ENCODE results near the gene SLC35E1. TPM values are rescaled to one million over a fixed set of nuclear protein-coding genes. Genes with fewer than 3 reads are reported as not detected.
A peak's percentile ranks its signal among the peaks of the same experiment; 100 is the strongest.

The SLC35E1 gene
- total RNA-seq, result 26.9 and 33.0 TPM in 2 replicates

DNA sequence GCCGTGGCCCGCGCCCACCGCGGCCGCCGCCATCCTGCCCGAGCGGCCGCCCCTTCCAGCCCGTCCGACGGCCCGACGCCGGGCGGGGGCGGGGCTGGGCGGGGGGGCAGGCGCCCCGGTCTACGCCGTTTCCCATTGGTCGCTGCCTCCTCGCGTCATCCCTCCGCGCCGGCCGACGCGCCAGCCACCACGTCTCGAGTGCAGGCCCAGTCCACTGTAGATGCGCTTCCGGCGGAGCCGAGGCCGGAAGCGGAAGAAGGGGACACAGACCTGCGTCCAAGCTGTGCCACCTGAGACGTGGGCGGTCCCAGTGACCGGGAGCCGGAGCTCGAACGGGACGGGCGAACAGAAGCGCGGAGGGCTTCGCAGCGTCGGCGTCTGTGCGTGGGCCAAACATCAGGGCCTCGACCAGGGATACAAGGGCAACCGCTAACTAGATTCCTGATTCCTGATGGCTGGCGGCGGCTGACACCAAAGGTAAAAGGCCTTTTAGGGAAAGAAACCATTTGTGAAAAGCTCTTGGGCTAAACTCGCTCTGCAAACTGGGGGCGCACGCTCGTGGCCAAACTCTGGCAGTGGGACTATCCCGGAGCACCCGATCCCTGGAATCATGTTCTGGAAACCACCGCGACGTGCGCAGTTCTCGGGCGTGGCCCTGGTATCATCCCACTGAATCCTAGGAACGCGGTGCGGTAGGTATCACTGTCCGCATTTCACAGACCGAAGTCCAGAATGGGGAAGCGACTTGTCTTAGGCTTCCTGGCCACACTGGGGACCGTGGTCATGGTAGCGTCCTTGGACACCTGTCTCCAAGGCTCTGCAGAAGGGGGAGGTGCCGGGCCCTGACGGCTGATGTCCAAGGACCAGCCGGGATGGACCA lies at the start of gene SLC35E1:
Gene SLC35E1 (minus strand): TSS at position 84 of the 880 bp plus-strand sequence. CDS start 51 bp downstream, at position 33.
- H3K4me3 ChIP-seq (ENCODE audit: low read depth, low read length), result peak within 1 kb of the TSS; percentile 93
- DNase-seq (ENCODE audit: low read depth), result peak; percentile 42
- TF ChIP-seq, protein P1, sequence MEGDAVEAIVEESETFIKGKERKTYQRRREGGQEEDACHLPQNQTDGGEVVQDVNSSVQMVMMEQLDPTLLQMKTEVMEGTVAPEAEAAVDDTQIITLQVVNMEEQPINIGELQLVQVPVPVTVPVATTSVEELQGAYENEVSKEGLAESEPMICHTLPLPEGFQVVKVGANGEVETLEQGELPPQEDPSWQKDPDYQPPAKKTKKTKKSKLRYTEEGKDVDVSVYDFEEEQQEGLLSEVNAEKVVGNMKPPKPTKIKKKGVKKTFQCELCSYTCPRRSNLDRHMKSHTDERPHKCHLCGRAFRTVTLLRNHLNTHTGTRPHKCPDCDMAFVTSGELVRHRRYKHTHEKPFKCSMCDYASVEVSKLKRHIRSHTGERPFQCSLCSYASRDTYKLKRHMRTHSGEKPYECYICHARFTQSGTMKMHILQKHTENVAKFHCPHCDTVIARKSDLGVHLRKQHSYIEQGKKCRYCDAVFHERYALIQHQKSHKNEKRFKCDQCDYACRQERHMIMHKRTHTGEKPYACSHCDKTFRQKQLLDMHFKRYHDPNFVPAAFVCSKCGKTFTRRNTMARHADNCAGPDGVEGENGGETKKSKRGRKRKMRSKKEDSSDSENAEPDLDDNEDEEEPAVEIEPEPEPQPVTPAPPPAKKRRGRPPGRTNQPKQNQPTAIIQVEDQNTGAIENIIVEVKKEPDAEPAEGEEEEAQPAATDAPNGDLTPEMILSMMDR (conservative IDR thresholded peaks at IDR 0.05; ENCODE audit: low read depth, low read length), result no peak

DNA sequence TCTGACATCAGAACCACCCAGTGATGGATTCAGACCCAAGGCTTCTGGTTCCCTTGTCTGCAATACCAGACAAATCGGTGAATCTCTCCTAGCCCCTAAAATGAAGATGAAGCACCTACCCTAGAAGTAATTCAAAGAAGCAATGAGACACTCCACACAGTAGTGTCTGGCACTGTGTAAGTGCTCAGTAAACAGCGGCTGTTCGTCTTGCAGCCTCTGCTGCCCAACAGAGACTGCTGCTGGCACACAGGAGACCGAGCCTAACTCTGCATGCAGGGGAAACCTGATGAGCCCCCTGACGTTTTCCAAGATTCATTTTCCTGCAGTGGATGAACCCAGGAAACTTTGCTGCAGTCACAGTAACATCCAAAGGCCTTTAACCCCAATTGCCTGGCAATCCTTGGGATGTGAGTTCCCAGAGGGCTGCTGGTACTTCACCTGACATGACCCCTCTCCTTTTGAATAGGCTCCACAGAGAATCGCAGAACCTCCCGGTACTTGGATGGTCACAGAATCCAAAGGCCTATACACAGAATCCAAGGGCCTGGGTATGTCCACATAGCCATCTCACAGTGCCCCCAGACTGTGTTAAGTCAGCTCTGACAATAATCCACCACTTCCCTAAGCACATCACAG lies 49.1 kb upstream of the SLC35E1 start:
- H3K4me3 ChIP-seq (ENCODE audit: low read depth, low read length), result no peak overlapping the region
- TF ChIP-seq, protein P1 (conservative IDR thresholded peaks at IDR 0.05; ENCODE audit: low read depth, low read length), result no peak
- DNase-seq (ENCODE audit: low read depth), result no peak

DNA sequence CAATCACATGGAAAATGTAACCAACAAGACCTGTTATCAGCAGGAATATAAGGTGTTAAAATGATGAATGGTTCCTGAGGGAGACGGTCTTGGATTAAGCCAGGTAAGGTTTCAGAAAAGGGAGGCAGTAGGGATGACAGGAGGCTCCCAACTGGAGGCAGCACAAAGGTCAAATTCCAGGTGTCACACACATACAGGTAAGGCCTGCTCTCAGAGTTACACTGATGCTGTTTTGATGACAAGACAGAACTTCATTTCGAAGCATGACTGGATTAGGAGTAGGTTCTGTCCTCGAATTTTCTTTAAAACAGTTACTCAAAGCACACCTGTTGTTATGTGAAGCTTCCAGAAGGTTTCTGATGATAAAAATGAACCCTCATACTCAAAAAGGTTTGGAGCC lies 48.4 kb upstream of the SLC35E1 start:
- DNase-seq (ENCODE audit: low read depth), result no peak
- no peak overlapping the region for H3K4me3 ChIP-seq (ENCODE audit: low read depth, low read length)
- TF ChIP-seq, protein P1 (conservative IDR thresholded peaks at IDR 0.05; ENCODE audit: low read depth, low read length), result no peak

DNA sequence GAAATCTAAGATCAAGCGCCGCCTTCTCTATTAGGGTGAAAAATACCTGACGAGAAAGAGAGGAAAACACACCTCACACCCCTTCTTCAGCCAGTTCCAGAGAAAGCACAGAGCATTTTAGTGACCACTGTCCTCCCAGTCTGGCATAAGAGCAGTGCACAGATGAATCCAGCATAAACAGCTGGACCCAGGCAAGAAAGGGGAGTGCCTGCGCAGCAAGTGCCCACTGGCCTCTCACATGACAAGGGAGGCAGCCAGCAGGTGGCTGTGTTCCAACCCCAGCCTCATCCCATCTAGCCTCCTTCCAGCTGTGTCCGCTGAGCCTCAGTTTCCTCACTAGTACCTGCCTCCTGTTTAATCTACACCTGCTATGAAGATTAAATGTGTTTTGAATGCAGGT lies 47.8 kb upstream of the SLC35E1 start:
- no peak overlapping the region for H3K4me3 ChIP-seq (ENCODE audit: low read depth, low read length)
- DNase-seq (ENCODE audit: low read depth), result no peak
- TF ChIP-seq, protein P1 (conservative IDR thresholded peaks at IDR 0.05; ENCODE audit: low read depth, low read length), result no peak

DNA sequence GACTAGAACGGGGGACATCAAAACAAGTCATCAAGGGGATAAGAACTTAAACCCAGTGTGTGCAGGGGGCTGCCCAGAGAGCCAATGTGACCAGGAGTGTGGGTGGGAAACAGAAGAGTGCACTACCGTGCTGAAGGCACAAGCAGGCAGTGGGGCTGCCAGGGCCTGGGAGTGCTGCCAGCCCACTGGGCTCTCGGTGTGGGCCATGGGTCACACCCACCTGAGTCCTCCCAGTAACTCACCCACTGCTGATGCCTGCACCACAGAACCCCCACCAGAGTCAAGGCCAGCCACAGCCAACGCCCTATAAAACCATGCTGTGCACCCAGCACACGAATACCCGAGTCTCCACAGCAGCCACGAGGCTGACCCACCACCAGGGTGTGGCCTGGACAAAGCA lies 47.2 kb upstream of the SLC35E1 start:
- TF ChIP-seq, protein P1 (conservative IDR thresholded peaks at IDR 0.05; ENCODE audit: low read depth, low read length), result no peak
- no peak overlapping the region for H3K4me3 ChIP-seq (ENCODE audit: low read depth, low read length)

DNA sequence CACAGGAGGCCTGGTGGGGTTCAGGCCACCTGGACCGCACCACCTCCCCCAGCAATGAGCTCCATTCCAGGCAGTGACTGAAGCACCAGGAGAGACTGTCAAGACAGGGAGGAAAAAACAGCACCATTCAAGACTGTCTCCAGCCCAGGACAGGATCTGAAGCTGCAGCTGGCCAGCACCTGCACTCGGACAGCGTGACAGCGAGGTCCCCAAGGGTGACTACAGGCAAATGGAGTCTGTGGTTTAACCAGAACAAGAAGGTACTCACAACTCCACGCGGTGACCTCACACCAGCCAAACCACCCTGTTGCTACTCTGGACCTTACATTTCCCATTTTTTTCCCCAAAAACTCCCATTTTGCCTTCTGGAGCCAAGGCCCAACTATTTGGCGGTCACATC lies 46.0 kb upstream of the SLC35E1 start:
- no peak for DNase-seq (ENCODE audit: low read depth)
- no peak overlapping the region for H3K4me3 ChIP-seq (ENCODE audit: low read depth, low read length)
- TF ChIP-seq, protein P1 (conservative IDR thresholded peaks at IDR 0.05; ENCODE audit: low read depth, low read length), result no peak

More for the DNA sequence above, 47.2 kb upstream of the SLC35E1 start:
- DNase-seq (ENCODE audit: low read depth), result no peak
